SK-N-SH (cell line): ENCODE data around the gene SMPD3.

Experiments used
- EP300 ChIP-seq, 2 experiments: IDR thresholded peaks; 2 replicates each; pipeline versions ENCODE4 v1.4.0 to v1.6.1; 2012; ENCODE audit warnings: borderline replicate concordance in 1 of 2, low read depth in 1 of 2, low read length in 1 of 2
- EZH2phosphoT487 ChIP-seq: fragments of 200-600 bp; sonication (generic); IDR thresholded peaks from 2 replicates; pipeline ENCODE4 v1.6.1; 2017; ENCODE audit warnings: low read depth, mixed run types, mild to moderate bottlenecking, antibody characterized with exemption, moderate library complexity, borderline replicate concordance
- JUND ChIP-seq: IDR thresholded peaks from 2 replicates; pipeline ENCODE4 v1.4.0; 2012
- MXI1 ChIP-seq: IDR thresholded peaks from 2 replicates; pipeline ENCODE4 v1.6.1; 2012; ENCODE audit warnings: mild to moderate bottlenecking, low read depth, low read length, improper control_type of control experiment
- NFIC ChIP-seq: IDR thresholded peaks from 2 replicates; pipeline ENCODE4 v1.4.0; 2012; ENCODE audit warnings: borderline replicate concordance
- RAD21 ChIP-seq: IDR thresholded peaks from 2 replicates; pipeline ENCODE4 v1.6.1; 2012; ENCODE audit warnings: mild to moderate bottlenecking, low read length
- TAF1 ChIP-seq: IDR thresholded peaks from 2 replicates; pipeline ENCODE4 v1.6.1; 2012; ENCODE audit warnings: low read depth, mild to moderate bottlenecking, low read length, moderate library complexity, borderline replicate concordance
- YY1 ChIP-seq: IDR thresholded peaks from 2 replicates; pipeline ENCODE4 v1.4.0; 2012; ENCODE audit warnings: low read depth, mild to moderate bottlenecking
- TF ChIP-seq, protein P1 (sequence below): fragments of 200-600 bp; sonication (generic); IDR thresholded peaks from 2 replicates; pipeline ENCODE4 v1.6.1; 2017; ENCODE audit warnings: antibody characterized with exemption, mild to moderate bottlenecking, moderate library complexity
- TF ChIP-seq, protein P2 (sequence below): IDR thresholded peaks from 2 replicates; pipeline ENCODE4 v1.6.1; 2012; ENCODE audit warnings: mild to moderate bottlenecking, low read depth, low read length, moderate library complexity
- TF ChIP-seq, protein P3 (sequence below): IDR thresholded peaks from 2 replicates; pipeline ENCODE4 v1.4.0; 2012; ENCODE audit warnings: low read depth, borderline replicate concordance
- TF ChIP-seq, protein P4 (sequence below): IDR thresholded peaks from 2 replicates; pipeline ENCODE4; 2012
- TF ChIP-seq, protein P5 (sequence below): IDR thresholded peaks from 2 replicates; pipeline ENCODE4 v1.4.0; 2012; ENCODE audit warnings: low read depth, borderline replicate concordance

DNA sequence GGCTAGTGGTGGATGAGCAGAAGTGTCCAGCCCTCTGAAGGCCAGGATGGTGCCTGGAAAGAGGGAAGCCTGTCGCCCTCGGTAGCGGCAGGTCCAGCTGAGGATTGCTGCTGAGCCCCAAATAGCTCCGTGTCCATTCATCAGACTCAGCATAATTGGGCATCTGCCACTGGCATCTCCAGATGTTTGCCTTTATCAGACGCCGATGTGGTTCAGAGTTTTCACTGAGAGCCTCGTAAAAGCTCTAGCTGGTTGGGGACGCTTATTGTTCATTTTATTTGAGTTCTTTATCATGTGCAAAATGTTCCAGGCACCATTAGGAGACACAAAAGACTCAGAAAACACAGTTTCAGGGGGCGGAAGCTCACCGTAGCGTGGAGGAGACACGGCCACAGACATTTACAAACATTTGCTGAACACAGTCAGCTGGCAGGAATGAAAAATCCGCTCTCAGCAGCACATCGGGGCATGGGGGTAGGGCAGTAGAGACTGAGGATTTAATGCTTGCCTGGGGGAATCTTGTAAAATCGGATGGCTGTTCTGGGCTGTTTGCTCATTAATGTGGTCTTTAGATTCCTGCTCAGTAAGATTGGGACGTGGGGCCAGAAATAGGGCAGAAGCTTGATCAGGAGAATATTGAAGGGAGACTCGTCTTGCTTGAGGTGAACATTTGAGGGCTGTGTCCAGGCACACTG is 41.7 kb downstream of the SMPD3 start:
- no peak; the same call in 1 of the 2 replicates for TF ChIP-seq RAD21
- no peak for TF ChIP-seq NFIC
- TF ChIP-seq, protein P1, sequence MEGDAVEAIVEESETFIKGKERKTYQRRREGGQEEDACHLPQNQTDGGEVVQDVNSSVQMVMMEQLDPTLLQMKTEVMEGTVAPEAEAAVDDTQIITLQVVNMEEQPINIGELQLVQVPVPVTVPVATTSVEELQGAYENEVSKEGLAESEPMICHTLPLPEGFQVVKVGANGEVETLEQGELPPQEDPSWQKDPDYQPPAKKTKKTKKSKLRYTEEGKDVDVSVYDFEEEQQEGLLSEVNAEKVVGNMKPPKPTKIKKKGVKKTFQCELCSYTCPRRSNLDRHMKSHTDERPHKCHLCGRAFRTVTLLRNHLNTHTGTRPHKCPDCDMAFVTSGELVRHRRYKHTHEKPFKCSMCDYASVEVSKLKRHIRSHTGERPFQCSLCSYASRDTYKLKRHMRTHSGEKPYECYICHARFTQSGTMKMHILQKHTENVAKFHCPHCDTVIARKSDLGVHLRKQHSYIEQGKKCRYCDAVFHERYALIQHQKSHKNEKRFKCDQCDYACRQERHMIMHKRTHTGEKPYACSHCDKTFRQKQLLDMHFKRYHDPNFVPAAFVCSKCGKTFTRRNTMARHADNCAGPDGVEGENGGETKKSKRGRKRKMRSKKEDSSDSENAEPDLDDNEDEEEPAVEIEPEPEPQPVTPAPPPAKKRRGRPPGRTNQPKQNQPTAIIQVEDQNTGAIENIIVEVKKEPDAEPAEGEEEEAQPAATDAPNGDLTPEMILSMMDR = no peak
- no peak for TF ChIP-seq EZH2phosphoT487
- TF ChIP-seq, protein P2, sequence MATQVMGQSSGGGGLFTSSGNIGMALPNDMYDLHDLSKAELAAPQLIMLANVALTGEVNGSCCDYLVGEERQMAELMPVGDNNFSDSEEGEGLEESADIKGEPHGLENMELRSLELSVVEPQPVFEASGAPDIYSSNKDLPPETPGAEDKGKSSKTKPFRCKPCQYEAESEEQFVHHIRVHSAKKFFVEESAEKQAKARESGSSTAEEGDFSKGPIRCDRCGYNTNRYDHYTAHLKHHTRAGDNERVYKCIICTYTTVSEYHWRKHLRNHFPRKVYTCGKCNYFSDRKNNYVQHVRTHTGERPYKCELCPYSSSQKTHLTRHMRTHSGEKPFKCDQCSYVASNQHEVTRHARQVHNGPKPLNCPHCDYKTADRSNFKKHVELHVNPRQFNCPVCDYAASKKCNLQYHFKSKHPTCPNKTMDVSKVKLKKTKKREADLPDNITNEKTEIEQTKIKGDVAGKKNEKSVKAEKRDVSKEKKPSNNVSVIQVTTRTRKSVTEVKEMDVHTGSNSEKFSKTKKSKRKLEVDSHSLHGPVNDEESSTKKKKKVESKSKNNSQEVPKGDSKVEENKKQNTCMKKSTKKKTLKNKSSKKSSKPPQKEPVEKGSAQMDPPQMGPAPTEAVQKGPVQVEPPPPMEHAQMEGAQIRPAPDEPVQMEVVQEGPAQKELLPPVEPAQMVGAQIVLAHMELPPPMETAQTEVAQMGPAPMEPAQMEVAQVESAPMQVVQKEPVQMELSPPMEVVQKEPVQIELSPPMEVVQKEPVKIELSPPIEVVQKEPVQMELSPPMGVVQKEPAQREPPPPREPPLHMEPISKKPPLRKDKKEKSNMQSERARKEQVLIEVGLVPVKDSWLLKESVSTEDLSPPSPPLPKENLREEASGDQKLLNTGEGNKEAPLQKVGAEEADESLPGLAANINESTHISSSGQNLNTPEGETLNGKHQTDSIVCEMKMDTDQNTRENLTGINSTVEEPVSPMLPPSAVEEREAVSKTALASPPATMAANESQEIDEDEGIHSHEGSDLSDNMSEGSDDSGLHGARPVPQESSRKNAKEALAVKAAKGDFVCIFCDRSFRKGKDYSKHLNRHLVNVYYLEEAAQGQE = no peak
- TF ChIP-seq, protein P3, sequence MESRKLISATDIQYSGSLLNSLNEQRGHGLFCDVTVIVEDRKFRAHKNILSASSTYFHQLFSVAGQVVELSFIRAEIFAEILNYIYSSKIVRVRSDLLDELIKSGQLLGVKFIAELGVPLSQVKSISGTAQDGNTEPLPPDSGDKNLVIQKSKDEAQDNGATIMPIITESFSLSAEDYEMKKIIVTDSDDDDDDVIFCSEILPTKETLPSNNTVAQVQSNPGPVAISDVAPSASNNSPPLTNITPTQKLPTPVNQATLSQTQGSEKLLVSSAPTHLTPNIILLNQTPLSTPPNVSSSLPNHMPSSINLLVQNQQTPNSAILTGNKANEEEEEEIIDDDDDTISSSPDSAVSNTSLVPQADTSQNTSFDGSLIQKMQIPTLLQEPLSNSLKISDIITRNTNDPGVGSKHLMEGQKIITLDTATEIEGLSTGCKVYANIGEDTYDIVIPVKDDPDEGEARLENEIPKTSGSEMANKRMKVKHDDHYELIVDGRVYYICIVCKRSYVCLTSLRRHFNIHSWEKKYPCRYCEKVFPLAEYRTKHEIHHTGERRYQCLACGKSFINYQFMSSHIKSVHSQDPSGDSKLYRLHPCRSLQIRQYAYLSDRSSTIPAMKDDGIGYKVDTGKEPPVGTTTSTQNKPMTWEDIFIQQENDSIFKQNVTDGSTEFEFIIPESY = no peak
- TF ChIP-seq, protein P4, sequence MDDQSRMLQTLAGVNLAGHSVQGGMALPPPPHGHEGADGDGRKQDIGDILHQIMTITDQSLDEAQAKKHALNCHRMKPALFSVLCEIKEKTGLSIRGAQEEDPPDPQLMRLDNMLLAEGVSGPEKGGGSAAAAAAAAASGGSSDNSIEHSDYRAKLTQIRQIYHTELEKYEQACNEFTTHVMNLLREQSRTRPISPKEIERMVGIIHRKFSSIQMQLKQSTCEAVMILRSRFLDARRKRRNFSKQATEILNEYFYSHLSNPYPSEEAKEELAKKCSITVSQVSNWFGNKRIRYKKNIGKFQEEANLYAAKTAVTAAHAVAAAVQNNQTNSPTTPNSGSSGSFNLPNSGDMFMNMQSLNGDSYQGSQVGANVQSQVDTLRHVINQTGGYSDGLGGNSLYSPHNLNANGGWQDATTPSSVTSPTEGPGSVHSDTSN = no peak
- peak; percentile 69 for TF ChIP-seq MXI1
- TF ChIP-seq EP300 (IDR thresholded peaks at IDR 0.05; ENCODE audit: borderline replicate concordance in 1 of 2, low read depth in 1 of 2, low read length in 1 of 2) = peak in 1 of 2 experiments; percentile 49; a peak in 1 of 4 replicates
- TF ChIP-seq JUND = no peak
- TF ChIP-seq, protein P5, sequence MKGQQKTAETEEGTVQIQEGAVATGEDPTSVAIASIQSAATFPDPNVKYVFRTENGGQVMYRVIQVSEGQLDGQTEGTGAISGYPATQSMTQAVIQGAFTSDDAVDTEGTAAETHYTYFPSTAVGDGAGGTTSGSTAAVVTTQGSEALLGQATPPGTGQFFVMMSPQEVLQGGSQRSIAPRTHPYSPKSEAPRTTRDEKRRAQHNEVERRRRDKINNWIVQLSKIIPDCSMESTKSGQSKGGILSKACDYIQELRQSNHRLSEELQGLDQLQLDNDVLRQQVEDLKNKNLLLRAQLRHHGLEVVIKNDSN = no peak
- no peak for TF ChIP-seq TAF1
- TF ChIP-seq YY1 = no peak
